HG02610 (cell line): ENCODE measurements around the gene PRDM16.

Experiments used
- ATAC-seq: cut with Tn5 transposase; IDR thresholded peaks from one replicate; pipeline ENCODE4 v1.9.1; 2021; ENCODE audit warnings: mild to moderate bottlenecking, moderate library complexity; ENCODE audit not compliant: unreplicated experiment

Gene PRDM16

GRCh38 chr1:3067671-3068563, 1.1 kb upstream of the PRDM16 start:
- ATAC-seq, result no peak

- no peak for ATAC-seq
These were observed 697 bp downstream of the PRDM16 start for GRCh38 chr1:3069491-3070308.

DNA sequence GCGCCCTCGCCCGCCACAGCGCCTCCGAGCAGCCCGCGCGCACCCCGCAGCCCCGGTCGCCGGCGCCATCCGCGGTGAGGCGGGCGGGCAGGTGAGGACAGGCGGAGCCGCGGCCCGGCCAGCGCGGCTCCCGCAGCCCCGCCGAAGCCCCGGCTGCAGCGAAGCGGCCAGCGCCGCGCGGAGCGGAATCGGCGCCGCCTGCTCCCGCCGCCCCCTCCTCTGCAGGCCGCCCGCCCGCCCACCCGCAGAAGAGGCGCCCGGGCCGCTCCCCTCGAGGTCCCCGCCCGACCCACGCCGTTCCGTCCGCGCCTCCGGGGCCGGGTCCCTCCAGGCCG, 1.3 kb downstream of the PRDM16 start:
- ATAC-seq, result no peak

GRCh38 chr1:3070644-3071564, 1.9 kb downstream of the PRDM16 start:
- no peak for ATAC-seq

- ATAC-seq, result no peak
These were observed 2.8 kb downstream of the PRDM16 start for GRCh38 chr1:3071565-3072390.

DNA sequence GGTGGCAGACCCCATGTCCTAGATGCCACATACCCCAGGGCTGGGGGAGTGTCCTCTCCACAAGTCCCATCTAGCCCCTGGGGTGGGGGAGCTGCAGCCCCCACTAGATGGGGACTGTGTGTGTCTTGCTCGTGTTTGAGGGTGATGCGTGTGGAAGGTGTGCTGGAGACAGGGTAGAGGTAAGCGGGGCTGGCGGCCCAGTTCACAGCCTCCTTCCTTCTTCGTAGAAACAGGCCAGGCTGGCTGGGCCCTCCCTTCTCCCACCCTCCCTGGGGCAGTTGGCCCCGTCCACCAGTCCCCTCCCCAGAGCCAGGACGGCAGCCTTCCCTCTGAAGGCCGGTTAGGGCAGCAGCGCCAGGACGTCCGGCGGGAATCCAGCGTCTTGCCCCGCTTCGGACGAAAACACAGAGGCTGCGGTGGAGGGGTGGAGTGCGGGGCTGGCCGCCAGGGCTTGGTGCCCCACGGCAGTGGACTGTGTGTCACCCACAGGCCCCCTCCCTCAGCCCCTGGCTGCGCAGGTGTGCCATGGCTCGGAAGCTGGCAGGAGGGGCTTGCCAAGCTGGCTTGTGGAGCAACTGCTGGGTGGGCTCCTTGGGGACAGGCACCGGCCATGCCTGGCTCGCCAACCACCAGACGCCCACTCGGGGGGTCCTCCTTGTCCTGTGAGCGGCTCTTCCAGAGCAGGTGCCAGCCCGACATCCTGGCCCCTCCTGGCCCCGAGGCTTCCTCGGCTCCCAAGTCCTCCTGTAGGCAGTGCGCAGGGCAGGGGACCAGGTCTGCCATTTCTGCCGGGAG, 3.6 kb downstream of the PRDM16 start:
- ATAC-seq, result no peak

GRCh38 chr1:3073186-3073488, 4.1 kb downstream of the PRDM16 start:
- no peak for ATAC-seq

GRCh38 chr1:3073489-3074296, 4.7 kb downstream of the PRDM16 start:
- no peak for ATAC-seq

- ATAC-seq, result no peak
These were observed 5.3 kb downstream of the PRDM16 start for GRCh38 chr1:3074297-3074741.

DNA sequence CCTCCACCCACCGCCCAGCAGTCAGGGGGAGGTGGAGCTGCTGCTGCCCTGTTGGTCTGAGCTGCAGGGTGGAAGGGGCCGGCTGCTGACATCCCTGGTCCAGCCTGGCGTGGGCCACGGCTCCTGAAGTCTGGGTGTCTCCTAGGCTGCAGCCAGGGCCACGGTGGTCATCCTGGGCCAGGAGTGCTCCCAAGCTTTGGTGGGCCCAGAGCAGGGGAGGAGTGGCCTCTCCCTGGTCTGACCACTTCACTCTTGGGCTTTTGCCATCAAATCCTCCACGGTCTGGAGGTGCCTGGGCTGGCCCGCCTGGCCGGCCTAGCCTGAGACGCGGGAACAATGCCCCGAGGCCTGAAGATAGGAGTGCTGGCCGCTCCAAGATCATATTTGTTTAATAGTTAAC, 5.8 kb downstream of the PRDM16 start:
- no peak for ATAC-seq

GRCh38 chr1:3075666-3076362, 6.8 kb downstream of the PRDM16 start:
- ATAC-seq, result no peak

- ATAC-seq, result no peak
These were observed 7.3 kb downstream of the PRDM16 start for GRCh38 chr1:3076363-3076740.

DNA sequence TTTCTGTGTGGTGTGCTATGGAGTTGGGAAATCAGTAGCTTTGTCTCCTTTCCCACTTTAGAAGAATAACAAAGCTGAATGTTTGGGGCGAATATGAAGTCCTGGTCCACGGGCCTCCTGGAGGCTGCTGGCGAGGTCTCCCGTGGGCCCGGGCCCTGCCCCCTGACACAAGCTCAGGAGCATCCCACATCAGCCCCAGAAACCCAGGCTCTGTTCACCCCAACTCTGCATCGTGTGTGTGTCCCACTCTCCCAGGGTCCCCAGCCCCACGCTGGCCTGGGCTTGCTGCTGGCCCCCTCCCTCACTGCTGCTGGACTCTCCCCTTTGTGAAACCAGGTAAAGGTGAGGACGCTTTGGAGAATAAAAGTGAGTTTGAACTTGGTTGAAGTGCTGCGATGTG, 8.1 kb downstream of the PRDM16 start:
- no peak for ATAC-seq

- no peak for ATAC-seq
These were observed 8.6 kb downstream of the PRDM16 start for GRCh38 chr1:3077561-3077960.

- no peak for ATAC-seq
These were observed 9.4 kb downstream of the PRDM16 start for GRCh38 chr1:3078430-3078861.

DNA sequence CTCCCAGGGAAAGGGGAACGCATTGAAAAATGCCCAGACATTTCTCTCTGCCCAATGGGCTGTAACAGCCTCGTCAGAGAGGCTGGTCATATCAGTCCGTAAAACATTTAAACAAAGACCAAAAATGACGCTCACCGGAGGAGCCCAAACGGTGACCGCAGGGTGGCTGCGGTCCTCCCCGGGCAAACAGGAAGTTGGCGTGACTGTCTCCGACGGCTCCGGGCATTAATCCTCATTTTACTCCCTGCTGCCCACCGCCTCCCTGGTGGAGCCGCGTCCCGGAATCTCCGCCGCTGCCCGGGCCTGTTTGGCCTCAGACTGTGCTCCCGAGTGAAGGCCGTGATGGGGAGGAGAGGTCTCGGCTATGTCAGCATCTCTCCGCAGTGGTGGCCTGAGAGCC, 9.9 kb downstream of the PRDM16 start:
- no peak for ATAC-seq

- ATAC-seq, result no peak
These were observed 10.5 kb downstream of the PRDM16 start for GRCh38 chr1:3079381-3080052.
